HUDEP-2 (cell line): Measurements from ENCODE around the gene TXNRD1.

Experiments used
- DNase-seq, 76 experiments: peaks; one replicate each; lab custom pipeline; 2025; ENCODE audit not compliant: unreplicated experiment in 76 of 76; lab: John Stamatoyannopoulos, UW

TXNRD1 gene

GRCh38 chr12:104344682-104345081, 129.1 kb downstream of the TXNRD1 start:
- no peak for DNase-seq

DNA sequence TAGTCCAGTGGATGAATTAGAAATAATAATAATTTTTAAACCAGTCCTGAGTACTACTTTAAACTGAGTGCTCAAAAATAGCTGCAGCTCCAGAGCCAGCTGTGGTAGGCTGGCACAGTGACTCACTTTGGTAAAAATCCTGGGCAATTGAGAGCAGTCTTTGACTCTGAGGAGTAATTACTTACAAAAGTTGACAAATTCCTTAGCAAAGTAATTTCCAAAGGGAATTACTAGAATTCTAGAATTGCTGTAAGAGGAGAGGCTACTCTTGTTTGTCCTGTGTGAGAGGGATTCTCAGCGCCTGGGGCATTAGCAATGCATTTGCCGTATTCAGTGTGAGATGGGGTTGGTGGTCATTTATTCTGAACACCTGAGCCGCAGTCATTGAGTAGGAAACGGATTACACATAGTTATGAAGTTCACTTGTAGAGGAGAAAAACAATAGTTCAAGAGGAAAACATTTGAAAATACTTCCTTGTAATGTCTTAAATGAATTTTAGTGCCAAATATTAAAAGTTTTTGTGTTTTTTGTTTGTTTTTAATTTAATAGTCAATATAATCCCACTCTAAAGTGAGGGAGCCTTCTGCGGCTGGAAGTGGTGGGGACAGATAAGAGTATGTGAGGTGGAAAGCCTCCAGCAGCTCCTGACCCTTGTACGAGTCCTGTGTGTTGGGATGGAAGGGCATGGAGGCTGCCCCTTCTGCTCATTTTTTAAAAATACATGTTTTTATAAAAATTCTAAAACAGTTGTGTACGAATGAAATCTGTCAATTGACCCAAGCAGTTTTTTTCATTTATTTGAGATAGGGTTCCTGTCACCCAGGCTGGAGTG, 129.9 kb downstream of the TXNRD1 start:
- no peak for DNase-seq

- DNase-seq: no peak
Observed at GRCh38 chr12:104347374-104348075, 131.9 kb downstream of the TXNRD1 start.

DNA sequence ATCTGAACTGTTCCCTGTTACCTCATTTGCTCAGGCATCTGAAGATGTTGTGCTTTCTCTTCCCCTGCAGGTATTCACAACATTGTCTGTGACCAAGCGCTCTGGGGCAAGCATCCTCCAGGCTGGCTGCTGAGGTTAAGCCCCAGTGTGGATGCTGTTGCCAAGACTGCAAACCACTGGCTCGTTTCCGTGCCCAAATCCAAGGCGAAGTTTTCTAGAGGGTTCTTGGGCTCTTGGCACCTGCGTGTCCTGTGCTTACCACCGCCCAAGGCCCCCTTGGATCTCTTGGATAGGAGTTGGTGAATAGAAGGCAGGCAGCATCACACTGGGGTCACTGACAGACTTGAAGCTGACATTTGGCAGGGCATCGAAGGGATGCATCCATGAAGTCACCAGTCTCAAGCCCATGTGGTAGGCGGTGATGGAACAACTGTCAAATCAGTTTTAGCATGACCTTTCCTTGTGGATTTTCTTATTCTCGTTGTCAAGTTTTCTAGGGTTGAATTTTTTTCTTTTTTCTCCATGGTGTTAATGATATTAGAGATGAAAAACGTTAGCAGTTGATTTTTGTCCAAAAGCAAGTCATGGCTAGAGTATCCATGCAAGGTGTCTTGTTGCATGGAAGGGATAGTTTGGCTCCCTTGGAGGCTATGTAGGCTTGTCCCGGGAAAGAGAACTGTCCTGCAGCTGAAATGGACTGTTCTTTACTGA, 132.9 kb downstream of the TXNRD1 start:
- no peak for DNase-seq

- no peak for DNase-seq
Observed at GRCh38 chr12:104348994-104349494, 133.5 kb downstream of the TXNRD1 start.

GRCh38 chr12:104350211-104351056, 134.9 kb downstream of the TXNRD1 start:
- DNase-seq: no peak

GRCh38 chr12:104351057-104351983, 135.7 kb downstream of the TXNRD1 start:
- DNase-seq: no peak

DNA sequence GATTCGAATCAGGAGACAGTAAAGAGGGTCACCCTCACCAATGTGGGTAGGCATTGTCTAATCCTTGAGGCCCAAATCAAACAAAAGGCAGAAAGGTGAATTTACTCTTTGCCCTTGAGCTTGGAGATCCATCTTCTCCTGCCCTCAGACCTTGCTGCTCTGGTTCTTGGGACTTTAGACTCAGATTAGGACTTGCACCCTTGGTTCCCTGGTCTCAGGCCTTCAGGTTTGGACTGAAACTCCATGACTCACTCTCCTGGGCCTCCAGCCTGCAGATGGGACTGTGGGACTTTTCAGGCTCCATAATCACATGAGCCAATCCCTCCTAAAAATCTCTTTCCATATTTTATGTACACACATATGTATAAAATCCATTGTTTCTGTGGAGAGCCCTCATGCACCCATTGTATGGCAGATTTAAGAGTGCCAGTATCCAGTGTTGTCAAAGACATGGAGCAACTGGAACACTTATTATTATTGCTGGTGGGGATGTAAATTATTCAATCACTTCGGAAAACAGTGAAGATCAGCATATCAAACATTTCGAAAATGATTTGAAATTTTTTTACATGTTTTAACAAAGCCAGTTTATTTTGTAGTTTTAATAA, 136.6 kb downstream of the TXNRD1 start:
- no peak for DNase-seq

- no peak for DNase-seq
Observed at GRCh38 chr12:104353012-104353981, 137.7 kb downstream of the TXNRD1 start.

- DNase-seq: no peak
Observed at GRCh38 chr12:104354167-104354867, 138.7 kb downstream of the TXNRD1 start.

DNA sequence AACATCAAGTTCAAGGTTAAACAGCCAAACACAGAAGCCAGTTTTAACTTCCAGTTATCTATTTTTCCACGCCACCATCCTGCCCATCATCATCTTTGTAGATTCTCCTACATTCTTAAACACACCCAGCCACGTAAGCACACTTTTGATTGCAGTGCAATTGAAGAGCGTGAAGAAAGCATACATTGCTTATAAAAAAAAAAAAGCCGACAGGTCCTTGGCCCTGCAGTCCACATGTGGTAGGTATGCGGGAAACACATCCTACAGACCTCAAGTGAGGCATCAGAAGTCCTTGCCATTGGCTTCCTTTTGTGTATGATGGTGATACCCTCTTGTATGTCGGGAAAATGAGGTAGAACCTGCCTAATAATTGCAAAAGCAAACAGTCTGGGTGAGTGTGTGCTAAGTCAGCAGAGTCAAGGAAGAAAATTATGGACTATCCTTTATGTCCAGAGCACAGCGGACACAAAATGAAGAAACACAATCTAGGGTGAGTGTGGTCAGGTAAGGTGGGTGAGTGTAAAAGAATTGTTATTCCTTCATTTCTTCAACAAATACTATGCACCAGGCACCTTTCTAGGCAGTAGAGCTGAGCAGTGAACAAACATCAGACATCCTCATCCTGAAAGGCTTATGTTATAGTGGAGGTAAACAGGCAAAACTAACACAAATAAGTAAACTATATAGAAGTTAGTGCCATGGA, 139.4 kb downstream of the TXNRD1 start:
- no peak for DNase-seq

GRCh38 chr12:104355630-104356029, 140.1 kb downstream of the TXNRD1 start:
- DNase-seq: no peak

DNA sequence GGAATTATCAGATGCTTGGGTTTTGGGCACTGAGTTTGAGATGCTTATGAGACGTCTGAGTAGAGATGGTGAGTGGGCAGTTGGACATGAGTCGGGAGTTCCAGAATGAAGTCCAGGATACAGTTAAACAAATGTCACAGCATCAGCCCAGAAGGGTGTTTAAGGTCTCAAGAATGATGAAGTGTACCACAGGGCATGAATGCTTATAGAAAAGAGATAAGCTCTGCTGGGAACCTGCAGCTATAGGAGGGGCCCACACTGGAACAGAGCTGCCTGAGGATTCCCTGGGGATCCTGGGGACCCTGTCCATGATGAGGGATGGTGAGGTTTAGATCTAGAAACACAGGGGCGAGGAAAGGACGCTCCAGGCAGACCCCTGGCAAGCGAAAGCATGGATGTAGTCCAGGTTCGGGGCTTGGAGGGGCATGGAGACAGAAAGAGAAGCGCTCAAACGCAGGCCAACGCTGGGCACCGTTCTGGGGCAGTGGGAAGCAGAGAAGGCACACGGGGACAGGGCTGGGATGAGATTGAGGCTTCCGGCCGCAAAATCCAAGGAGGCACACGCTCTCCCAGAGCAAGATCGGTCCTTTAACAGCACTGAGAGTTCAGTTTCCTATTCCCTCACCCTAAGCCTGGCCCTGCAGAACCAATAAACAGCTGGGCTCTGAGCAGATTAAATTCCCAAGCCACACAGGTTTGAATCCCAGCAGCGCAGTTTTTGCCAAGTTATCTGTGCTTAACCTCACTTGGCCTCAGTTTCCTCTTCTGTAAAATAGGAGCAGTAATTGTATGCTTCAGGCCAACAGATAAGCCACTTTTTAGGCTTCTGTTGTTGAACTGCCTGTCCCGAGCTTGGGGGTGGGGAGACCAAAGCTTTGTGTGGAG, 140.9 kb downstream of the TXNRD1 start:
- no peak for DNase-seq

GRCh38 chr12:104357421-104357952, 141.9 kb downstream of the TXNRD1 start:
- DNase-seq: no peak

- peak in 68 of 76 experiments; percentile 6 to 74 (median 44) for DNase-seq
Observed at GRCh38 chr12:104358353-104359003, 142.9 kb downstream of the TXNRD1 start.
